H1 (cell line): ENCODE measurements around the gene IGF2R. TPM values are rescaled to one million over a fixed set of nuclear protein-coding genes. Genes with fewer than 3 reads are reported as not detected.

ENCODE experiments used
- CTCF ChIA-PET: fragments of 300-600 bp; sonication (Branson Sonifier 250); formaldehyde crosslinking; loops from one replicate; lab custom pipeline; 2021; ENCODE audit not compliant: partially characterized antibody; lab: Charles Lee
- POLR2A ChIA-PET: fragments of 300-600 bp; sonication (Branson Sonifier 250); formaldehyde crosslinking; loops from one replicate; lab custom pipeline; 2021; ENCODE audit warnings: inconsistent platforms; ENCODE audit not compliant: partially characterized antibody; lab: Charles Lee
- DNase-seq, 2 experiments: peaks; one replicate each; pipeline versions ENCODE4 v3.0.0 to v3.0.0-alpha.2; 2010 to 2022; ENCODE audit warnings: low spot score in 2 of 2, low read depth in 1 of 2, mixed read lengths in 1 of 2
- FAIRE-seq: peaks from 2 replicates; lab custom pipeline; 2011; peaks lifted over from hg19 to GRCh38; lab: Jason Lieb, UNC
- H2AFZ ChIP-seq: 2 replicates; pipeline ENCODE4 v1.8.1; 2012; ENCODE audit warnings: low read length, inconsistent platforms
- H2AK5ac ChIP-seq: 2 replicates; pipeline ENCODE4 v1.6.1; 2013; ENCODE audit warnings: low read depth, low read length
- H2BK120ac ChIP-seq: replicated peaks from 2 replicates; pipeline ENCODE3; 2013; ENCODE audit warnings: low read depth, low read length, inconsistent platforms
- H2BK12ac ChIP-seq: 2 replicates; pipeline ENCODE4 v1.6.1; 2013; ENCODE audit warnings: low read depth, low read length
- H2BK15ac ChIP-seq: 2 replicates; pipeline ENCODE4 v1.6.1; 2013; ENCODE audit warnings: low read length
- H2BK20ac ChIP-seq: 2 replicates; pipeline ENCODE4 v1.6.1; 2013; ENCODE audit warnings: low read length
- H2BK5ac ChIP-seq: 2 replicates; pipeline ENCODE4 v1.6.1; 2013; ENCODE audit warnings: low read depth, low read length
- H3K14ac ChIP-seq: 2 replicates; pipeline ENCODE4 v1.6.1; 2013; ENCODE audit warnings: inconsistent platforms; ENCODE audit not compliant: insufficient read length
- H3K18ac ChIP-seq: 2 replicates; pipeline ENCODE4 v1.6.1; 2013; ENCODE audit warnings: low read length; ENCODE audit errors: extremely low read depth
- H3K23ac ChIP-seq: 2 replicates; pipeline ENCODE4 v1.6.1; 2013; ENCODE audit warnings: inconsistent platforms; ENCODE audit not compliant: insufficient read length
- H3K23me2 ChIP-seq: 2 replicates; pipeline ENCODE4 v1.6.1; 2013; ENCODE audit warnings: low read depth, low read length
- H3K27ac ChIP-seq: 2 replicates; pipeline ENCODE4 v1.6.1; 2011; ENCODE audit warnings: low read depth, low read length, inconsistent platforms
- H3K27me3 ChIP-seq, 4 experiments: replicated peaks in 1 of 4; 1 replicate in 1 of 4; 2 replicates in 3 of 4; pipeline versions ENCODE4 v1.6.1 to v1.8.1; 2011 to 2013; ENCODE audit warnings: low read length in 3 of 4, mild to moderate bottlenecking in 3 of 4, inconsistent platforms in 2 of 4, mixed read lengths in 2 of 4, moderate library complexity in 1 of 4; ENCODE audit not compliant: control insufficient read depth in 3 of 4, insufficient read depth in 3 of 4; ENCODE audit errors: extremely low read depth in 1 of 4
- H3K36me3 ChIP-seq, 4 experiments: 2 replicates each; pipeline versions ENCODE4 v1.6.1 to v1.8.1; 2011 to 2013; ENCODE audit warnings: mild to moderate bottlenecking in 4 of 4, low read length in 3 of 4, moderate library complexity in 2 of 4, control low read depth in 1 of 4, inconsistent platforms in 1 of 4; ENCODE audit not compliant: insufficient read depth in 4 of 4, control insufficient read depth in 2 of 4
- H3K4ac ChIP-seq: replicated peaks from 2 replicates; pipeline ENCODE3; 2013; ENCODE audit warnings: low read length, low read depth, mixed read lengths, inconsistent platforms; ENCODE audit not compliant: insufficient read length
- H3K4me1 ChIP-seq, 4 experiments: replicated peaks in 1 of 4; 1 replicate in 1 of 4; 2 replicates in 3 of 4; pipeline versions ENCODE4 v1.6.1 to v1.8.1; 2011 to 2013; ENCODE audit warnings: low read length in 3 of 4, inconsistent platforms in 2 of 4, mixed read lengths in 1 of 4; ENCODE audit not compliant: insufficient read depth in 4 of 4, control insufficient read depth in 3 of 4
- H3K4me2 ChIP-seq, 2 experiments: 2 replicates each; pipeline versions ENCODE4 v1.6.1 to v1.8.1; 2011 to 2013; ENCODE audit warnings: low read depth in 2 of 2, low read length in 2 of 2, control low read depth in 1 of 2, inconsistent platforms in 1 of 2, mild to moderate bottlenecking in 1 of 2; ENCODE audit not compliant: insufficient read depth in 1 of 2
- H3K4me3 ChIP-seq, 4 experiments: fragments of 200-600, 300-600 bp in 1 of 4; sonication (generic), shearing (Covaris generic), sonication (Bioruptor Twin) in 1 of 4; 2 replicates each; pipeline versions ENCODE4 v1.5.1 to v1.8.1; 2011 to 2016; ENCODE audit warnings: low read length in 4 of 4, low read depth in 3 of 4, control low read depth in 2 of 4, inconsistent platforms in 2 of 4, mild to moderate bottlenecking in 2 of 4, mixed read lengths in 1 of 4, moderate library complexity in 1 of 4; ENCODE audit not compliant: insufficient read depth in 2 of 4; ENCODE audit errors: extremely low read depth in 1 of 4
- H3K56ac ChIP-seq: replicated peaks from 2 replicates; pipeline ENCODE3; 2013; ENCODE audit warnings: low read depth, mild to moderate bottlenecking, mixed read lengths, low read length, inconsistent platforms; ENCODE audit not compliant: insufficient read length
- H3K79me1 ChIP-seq: 2 replicates; pipeline ENCODE4 v1.6.1; 2013; ENCODE audit warnings: low read depth, low read length, control low read depth
- H3K79me2 ChIP-seq, 2 experiments: 2 replicates each; pipeline versions ENCODE4 v1.6.1 to v1.8.1; 2012 to 2013; ENCODE audit warnings: low read length in 2 of 2, mild to moderate bottlenecking in 2 of 2, inconsistent platforms in 1 of 2; ENCODE audit not compliant: insufficient read depth in 2 of 2, control insufficient read depth in 1 of 2
- H3K9ac ChIP-seq, 4 experiments: replicated peaks in 1 of 4; 1 replicate in 1 of 4; 2 replicates in 3 of 4; pipeline versions ENCODE4 v1.6.1 to v1.8.1; 2011 to 2013; ENCODE audit warnings: low read depth in 3 of 4, low read length in 3 of 4, control low read depth in 2 of 4, mild to moderate bottlenecking in 2 of 4, moderate library complexity in 2 of 4, inconsistent platforms in 1 of 4; ENCODE audit errors: extremely low read depth in 1 of 4
- H3K9me3 ChIP-seq, 2 experiments: 2 replicates each; pipeline versions ENCODE4 v1.6.1 to v1.8.1; 2012 to 2013; ENCODE audit warnings: mild to moderate bottlenecking in 2 of 2, moderate library complexity in 2 of 2, control low read depth in 1 of 2, inconsistent platforms in 1 of 2, low read depth in 1 of 2, low read length in 1 of 2, mixed read lengths in 1 of 2; ENCODE audit not compliant: insufficient read depth in 2 of 2
- H4K20me1 ChIP-seq, 2 experiments: replicated peaks in 1 of 2; 2 replicates each; pipeline versions ENCODE3 to v1.8.1; 2011 to 2013; ENCODE audit warnings: inconsistent platforms in 2 of 2, low read length in 2 of 2, mild to moderate bottlenecking in 1 of 2; ENCODE audit not compliant: insufficient read depth in 2 of 2, control insufficient read depth in 1 of 2
- H4K5ac ChIP-seq: 2 replicates; pipeline ENCODE4 v1.6.1; 2013; ENCODE audit warnings: low read length, low read depth, mixed read lengths, inconsistent platforms; ENCODE audit not compliant: insufficient read length
- H4K8ac ChIP-seq: 2 replicates; pipeline ENCODE4 v1.8.0; 2013; ENCODE audit warnings: mild to moderate bottlenecking, moderate library complexity, low read length, inconsistent platforms; ENCODE audit not compliant: insufficient read depth; ENCODE audit errors: extremely low read depth
- H4K91ac ChIP-seq: replicated peaks from 2 replicates; pipeline ENCODE3; 2013; ENCODE audit warnings: low read length, mixed read lengths, inconsistent platforms; ENCODE audit not compliant: insufficient read length
- BACH1 ChIP-seq: IDR thresholded peaks from 2 replicates; pipeline ENCODE4 v1.6.1; 2012; ENCODE audit warnings: low read length, improper control_type of control experiment
- CBX8 ChIP-seq: fragments of 300-800, 300-1000 bp; sonication (generic); IDR thresholded peaks from 2 replicates; pipeline ENCODE4 v1.7.1; 2016; ENCODE audit warnings: low read depth, low read length, borderline replicate concordance
- CTBP2 ChIP-seq: IDR thresholded peaks from 2 replicates; pipeline ENCODE4 v1.7.0; 2011; ENCODE audit warnings: borderline replicate concordance, mild to moderate bottlenecking, moderate library complexity, mixed read lengths, low read length; ENCODE audit not compliant: insufficient read depth, insufficient read length
- HDAC6 ChIP-seq: IDR thresholded peaks from one replicate; pipeline ENCODE4 v1.7.1; 2012; ENCODE audit warnings: low read depth, mild to moderate bottlenecking, inconsistent platforms, low read length, moderate library complexity
- JUND ChIP-seq: IDR thresholded peaks from 2 replicates; pipeline ENCODE4 v1.6.1; 2011; ENCODE audit warnings: mild to moderate bottlenecking, improper control_type of control experiment, low read length
- KDM4A ChIP-seq: IDR thresholded peaks from one replicate; pipeline ENCODE4 v1.7.1; 2012; ENCODE audit warnings: low read depth, mild to moderate bottlenecking, moderate library complexity, low read length, inconsistent platforms; ENCODE audit not compliant: severe bottlenecking
- KDM5A ChIP-seq: fragments of 200-600 bp; IDR thresholded peaks from 2 replicates; pipeline ENCODE4 v1.7.1; 2012; ENCODE audit warnings: mild to moderate bottlenecking, low read length, inconsistent platforms, mixed read lengths
- MAFK ChIP-seq: IDR thresholded peaks from 2 replicates; pipeline ENCODE4 v1.6.1; 2012; ENCODE audit warnings: low read depth, mild to moderate bottlenecking, improper control_type of control experiment, low read length
- SIN3A ChIP-seq, 2 experiments: IDR thresholded peaks in 1 of 2; conservative IDR thresholded peaks in 1 of 2; 2 replicates each; pipeline ENCODE4 v1.6.1; 2011 to 2012; ENCODE audit warnings: low read length in 2 of 2, improper control_type of control experiment in 1 of 2, low read depth in 1 of 2, mild to moderate bottlenecking in 1 of 2
- WGBS, 2 experiments: shearing (Covaris generic) in 1 of 2; methylation state at CpG; one replicate each; pipeline versions ENCODE4 v1.1.6 to v1.1.7; 2013 to 2015; ENCODE audit warnings: low lambda C conversion rate in 2 of 2, mixed read lengths in 2 of 2, inconsistent platforms in 1 of 2, low coverage in 1 of 2, missing lambda C conversion rate in 1 of 2; ENCODE audit not compliant: insufficient replicate concordance in 2 of 2, insufficient coverage in 1 of 2, insufficient read length in 1 of 2; ENCODE audit errors: extremely low coverage in 1 of 2, missing lambda C conversion rate in 1 of 2; 5-methylcytosine and 5-hydroxymethylcytosine counted together
- polyA plus RNA-seq, 7 experiments: library from polyadenylated mRNA; depleted of rRNA in 3 of 7; stranded (reverse) in 5 of 7; unstranded in 2 of 7; fragments of >200 nt in 5 of 7; fragments of 200-250 nt in 2 of 7; gene quantifications; 1 replicate in 5 of 7; 2 replicates in 1 of 7; 4 replicates in 1 of 7; pipeline versions ENCODE4 v1.2.1 to v1.2.3, GENCODE V29; 2011 to 2013; ENCODE audit warnings: missing spikeins in 2 of 7, mixed read lengths in 2 of 7
- total RNA-seq: library from RNA; stranded (reverse); fragmentation: NEBNext Ultra II Directional; extraction: Animal tissue kit (Norgen Biotek cat#: 25700); gene quantifications from 2 replicates; pipeline ENCODE4 v1.2.1, GENCODE V29; 2021

IGF2R gene
- total and polyA plus RNA-seq, 2 of the 8 experiments (the other 6 are each of a cell fraction or from before 2014, with no cell fraction given): 20.6 to 74.1 TPM

GRCh38 chr6:159988983-159989454 is 20.1 kb downstream of the IGF2R start:
- peaks cover 6 to 14% of the 10 kb centered on the region in 2 experiments for H4K20me1 ChIP-seq
- CTCF ChIA-PET: interaction anchor here (2.3 kb wide), 1 partner anchor 9 kb away, joined by 10 read pairs; no protein-coding TSS in a partner anchor
- TF ChIP-seq KDM4A: no peak
- no peak for TF ChIP-seq KDM5A
- peak; percentile 54 for TF ChIP-seq BACH1
- no peak for TF ChIP-seq CBX8
- no peak for TF ChIP-seq JUND
- no peak for TF ChIP-seq CTBP2
- no peak for TF ChIP-seq HDAC6
- TF ChIP-seq MAFK: 0 out of 2 replicates have a peak, but pooled peaks have one; percentile 10
- no peak for TF ChIP-seq SIN3A (conservative IDR thresholded peaks at IDR 0.05 in 1 of 2, IDR thresholded peaks at IDR 0.05 in 1 of 2; ENCODE audit: low read depth in 1 of 2, low read length in 2 of 2)

More at GRCh38 chr6:159988983-159989454, 20.1 kb downstream of the IGF2R start:
- no peak overlapping the region for H3K4ac ChIP-seq
- no peak overlapping the region for H3K23ac ChIP-seq
- no peak overlapping the region; the same call in 1 of the 2 replicates for H2BK12ac ChIP-seq
- FAIRE-seq (no peak), DNase-seq (no peak)
- H2BK120ac ChIP-seq: no peak overlapping the region
- no peak overlapping the region for H3K14ac ChIP-seq
- H2AFZ ChIP-seq: no peak overlapping the region
- H3K18ac ChIP-seq: no peak overlapping the region
- H3K4me2 ChIP-seq: no peak overlapping the region
- H3K9ac ChIP-seq: no peak overlapping the region
- POLR2A ChIA-PET: no interaction called here
- H2BK5ac ChIP-seq: no peak overlapping the region
- WGBS, 2 experiments: 81% methylated on average over 7 of the region's 7 CpGs; no CpG with 5 or more reads in 1 of the 2 experiments
- H2AK5ac ChIP-seq: no peak overlapping the region
- peaks cover 0 to 6% (median 3%) of the 10 kb centered on the region in 4 experiments; a peak in 3 of 7 replicates for H3K4me1 ChIP-seq
- H4K5ac ChIP-seq: no peak overlapping the region
- no peaks in the 10 kb centered on the region for H3K23me2 ChIP-seq
- no peak overlapping the region for H2BK15ac ChIP-seq
- H3K27me3 ChIP-seq: no peaks in the 10 kb centered on the region
- 0 out of 2 replicates have a peak overlapping the region, but pooled peaks have one; percentile 10 for H3K27ac ChIP-seq
- peaks cover 10 to 98% of the 10 kb centered on the region in 2 experiments for H3K79me2 ChIP-seq
- H3K36me3 ChIP-seq: peaks cover 0 to 3% (median 0%) of the 10 kb centered on the region in 4 experiments; a peak in 1 of 8 replicates
- H3K56ac ChIP-seq: no peak overlapping the region
- 0 out of 2 replicates have a peak overlapping the region, but pooled peaks have one; percentile 12 for H4K8ac ChIP-seq
- H3K9me3 ChIP-seq: no peaks in the 10 kb centered on the region
- H3K79me1 ChIP-seq: peaks cover 6% of the 10 kb centered on the region
- H4K91ac ChIP-seq: no peak overlapping the region
- no peak overlapping the region for H3K4me3 ChIP-seq
- no peak overlapping the region for H2BK20ac ChIP-seq
